Mesodermal cell (in vitro differentiated cells): Measurements from ENCODE around the gene EML4.

Experiments
- H3K27ac ChIP-seq: 2 replicates; pipeline ENCODE4 v1.7.0; 2013; ENCODE audit warnings: mild to moderate bottlenecking, low read depth, low read length, moderate library complexity; ENCODE audit not compliant: severe bottlenecking
- H3K36me3 ChIP-seq: 2 replicates; pipeline ENCODE4 v1.7.1; 2013; ENCODE audit warnings: mild to moderate bottlenecking, low read length, moderate library complexity; ENCODE audit not compliant: control insufficient read depth, insufficient read depth
- H3K4me1 ChIP-seq: one replicate; pipeline ENCODE4 v1.7.1; 2013; ENCODE audit warnings: mild to moderate bottlenecking, low read length; ENCODE audit not compliant: insufficient read depth, control insufficient read depth, poor library complexity, severe bottlenecking
- H3K4me3 ChIP-seq: 2 replicates; pipeline ENCODE4 v1.7.0; 2013; ENCODE audit warnings: low read length, control low read depth, mild to moderate bottlenecking; ENCODE audit not compliant: insufficient read depth, poor library complexity, severe bottlenecking; ENCODE audit errors: extremely low read depth
- H3K9me3 ChIP-seq: 2 replicates; pipeline ENCODE4 v1.7.1; 2013; ENCODE audit warnings: mild to moderate bottlenecking, low read length, moderate library complexity; ENCODE audit not compliant: control insufficient read depth
- WGBS, 2 experiments: methylation state at CpG; one replicate each; pipeline ENCODE4 v1.1.5; 2013; ENCODE audit warnings: missing lambda C conversion rate in 2 of 2; ENCODE audit not compliant: insufficient coverage in 2 of 2; 5-methylcytosine and 5-hydroxymethylcytosine counted together

The EML4 gene

GRCh38 chr2:42210203-42210602 is 41.0 kb downstream of the EML4 start:
- WGBS, 2 experiments: 86% methylated on average over 1 of the region's 2 CpGs; no CpG with 5 or more reads in 1 of the 2 experiments
- Histone ChIP-seq H3K27ac (no peak overlapping the region), H3K4me3 (no peak overlapping the region), H3K36me3 (no peaks in the 10 kb centered on the region), H3K9me3 (no peaks in the 10 kb centered on the region), H3K4me1 (peaks cover 3% of the 10 kb centered on the region)

GRCh38 chr2:42211291-42211690 is 42.1 kb downstream of the EML4 start:
- no peaks in the 10 kb centered on the region for H3K36me3 ChIP-seq
- H3K4me3 ChIP-seq: no peak overlapping the region
- no peak overlapping the region for H3K27ac ChIP-seq
- H3K4me1 ChIP-seq: peaks cover 3% of the 10 kb centered on the region
- no peaks in the 10 kb centered on the region for H3K9me3 ChIP-seq
- WGBS, 2 experiments: 100% methylated on average over 3 of the region's 5 CpGs

GRCh38 chr2:42214669-42215068 is 45.5 kb downstream of the EML4 start:
- Histone ChIP-seq H3K4me1 (peaks cover 3% of the 10 kb centered on the region), H3K9me3 (no peaks in the 10 kb centered on the region), H3K36me3 (no peaks in the 10 kb centered on the region), H3K27ac (no peak overlapping the region), H3K4me3 (no peak overlapping the region)
- WGBS, 2 experiments: 92% methylated on average over 4 of the region's 4 CpGs; no CpG with 5 or more reads in 1 of the 2 experiments

- Histone ChIP-seq H3K9me3 (no peaks in the 10 kb centered on the region), H3K4me1 (peaks cover 3% of the 10 kb centered on the region), H3K36me3 (peaks cover 6% of the 10 kb centered on the region), H3K4me3 (no peak overlapping the region), H3K27ac (no peak overlapping the region)
These were observed 47.5 kb downstream of the EML4 start for GRCh38 chr2:42216694-42217093.

- peaks cover 8% of the 10 kb centered on the region for H3K36me3 ChIP-seq
- H3K9me3 ChIP-seq: no peaks in the 10 kb centered on the region
- H3K4me3 ChIP-seq: no peak overlapping the region
- 100% methylated on average over 1 to 2 of the region's 3 CpGs for WGBS, 2 experiments
- H3K27ac ChIP-seq: no peak overlapping the region
- peaks cover 3% of the 10 kb centered on the region for H3K4me1 ChIP-seq
These were observed 48.2 kb downstream of the EML4 start for GRCh38 chr2:42217307-42217706.

GRCh38 chr2:42217914-42218313 is 48.8 kb downstream of the EML4 start:
- H3K36me3 ChIP-seq: peaks cover 8% of the 10 kb centered on the region
- no peaks in the 10 kb centered on the region for H3K9me3 ChIP-seq
- peaks cover 4% of the 10 kb centered on the region for H3K4me1 ChIP-seq
- no peak overlapping the region for H3K27ac ChIP-seq
- H3K4me3 ChIP-seq: no peak overlapping the region
- 88 to 94% methylated on average over 2 to 4 of the region's 5 CpGs for WGBS, 2 experiments

GRCh38 chr2:42218712-42219111 is 49.6 kb downstream of the EML4 start:
- Histone ChIP-seq H3K4me1 (peaks cover 7% of the 10 kb centered on the region), H3K4me3 (no peak overlapping the region), H3K9me3 (no peaks in the 10 kb centered on the region), H3K36me3 (peaks cover 8% of the 10 kb centered on the region), H3K27ac (no peak overlapping the region)
- 90% methylated on average over 2 of the region's 3 CpGs; no CpG with 5 or more reads in 1 of the 2 experiments for WGBS, 2 experiments

- 71 to 100% methylated on average over 1 to 2 of the region's 3 CpGs for WGBS, 2 experiments
- Histone ChIP-seq H3K4me1 (peaks cover 7% of the 10 kb centered on the region), H3K27ac (no peak overlapping the region), H3K36me3 (peaks cover 8% of the 10 kb centered on the region), H3K4me3 (no peak overlapping the region), H3K9me3 (no peaks in the 10 kb centered on the region)
These were observed 50.0 kb downstream of the EML4 start for GRCh38 chr2:42219160-42219559.

- Histone ChIP-seq H3K9me3 (no peaks in the 10 kb centered on the region), H3K4me1 (peaks cover 9% of the 10 kb centered on the region), H3K4me3 (no peak overlapping the region), H3K27ac (no peak overlapping the region), H3K36me3 (peaks cover 8% of the 10 kb centered on the region)
- WGBS, 2 experiments: 85 to 93% methylated on average over 1 to 2 of the region's 3 CpGs
These were observed 51.4 kb downstream of the EML4 start for GRCh38 chr2:42220566-42220965.

- H3K27ac ChIP-seq: no peak overlapping the region
- no peak overlapping the region for H3K4me3 ChIP-seq
- H3K36me3 ChIP-seq: peaks cover 8% of the 10 kb centered on the region
- peaks cover 9% of the 10 kb centered on the region for H3K4me1 ChIP-seq
- H3K9me3 ChIP-seq: no peaks in the 10 kb centered on the region
- WGBS, 2 experiments: 100% methylated on average over 3 of the region's 4 CpGs; no CpG with 5 or more reads in 1 of the 2 experiments
These were observed 54.1 kb downstream of the EML4 start for GRCh38 chr2:42223067-42223854.

- H3K27ac ChIP-seq: no peak overlapping the region
- no CpG with 5 or more reads among the region's 2 CpGs for WGBS, 2 experiments
- peaks cover 8% of the 10 kb centered on the region for H3K36me3 ChIP-seq
- H3K4me1 ChIP-seq: peaks cover 9% of the 10 kb centered on the region
- H3K9me3 ChIP-seq: no peaks in the 10 kb centered on the region
- no peak overlapping the region for H3K4me3 ChIP-seq
These were observed 54.7 kb downstream of the EML4 start for GRCh38 chr2:42223855-42224268.
